PC-3 (cell line): Measurements from ENCODE around the gene NUDCD2. TPM values are rescaled to one million over a fixed set of nuclear protein-coding genes. Genes with fewer than 3 reads are reported as not detected.
A peak's percentile ranks its signal among the peaks of the same experiment; 100 is the strongest.

Experiments used
- ATAC-seq: fragments of 200-7000 bp; cut with Tn5 transposase; 2 replicates; pipeline ENCODE4 v1.9.1; 2020; ENCODE audit warnings: mild to moderate bottlenecking, moderate library complexity
- BruUV-seq: library from RNA; stranded (reverse); fragments of 400-500 nt; replicated peaks from 2 replicates; lab custom pipeline; 2021; lab: Mats Ljungman, UMichigan
- CTCF ChIA-PET: fragments of 300-600 bp; sonication (Branson Sonifier 250); formaldehyde crosslinking; loops from one replicate; lab custom pipeline; 2022; ENCODE audit warnings: antibody characterized with exemption; lab: Charles Lee
- POLR2A ChIA-PET: fragments of 300-600 bp; sonication (Branson Sonifier 250); formaldehyde crosslinking; loops from one replicate; lab custom pipeline; 2022; ENCODE audit warnings: antibody characterized with exemption; ENCODE audit not compliant: unreplicated experiment; lab: Charles Lee
- DNase-seq: peaks from one replicate; pipeline ENCODE4 v3.0.0-alpha.2; 2015
- H2AFZ ChIP-seq: fragments of 300-600 bp; sonication (generic); 2 replicates; pipeline ENCODE4 v1.6.0; 2016; ENCODE audit warnings: antibody characterized with exemption, low read length
- H3F3A ChIP-seq: fragments of 300-600 bp; sonication (generic); one replicate; pipeline ENCODE4 v1.6.0; 2017; ENCODE audit warnings: antibody characterized with exemption, low read length, control low read depth, mild to moderate bottlenecking; ENCODE audit not compliant: unreplicated experiment
- H3K27ac ChIP-seq: fragments of 300-600 bp; sonication (generic); 2 replicates; pipeline ENCODE4 v1.5.1; 2016; ENCODE audit warnings: mild to moderate bottlenecking, low read length
- H3K27me3 ChIP-seq: fragments of 300-600 bp; sonication (generic); 2 replicates; pipeline ENCODE4 v1.6.1; 2016; ENCODE audit warnings: low read length, mixed read lengths
- H3K36me3 ChIP-seq: fragments of 300-600 bp; sonication (generic); 2 replicates; pipeline ENCODE4 v1.6.1; 2016; ENCODE audit warnings: low read depth, mixed run types, low read length, mixed read lengths
- H3K4me1 ChIP-seq: fragments of 300-600 bp; sonication (generic); 2 replicates; pipeline ENCODE4 v1.5.1; 2016; ENCODE audit warnings: low read length; ENCODE audit not compliant: insufficient read depth
- H3K4me2 ChIP-seq: fragments of 300-600 bp; sonication (generic); 2 replicates; pipeline ENCODE4 v1.6.0; 2016; ENCODE audit warnings: low read length
- H3K4me3 ChIP-seq: fragments of 300-600 bp; sonication (generic); 2 replicates; pipeline ENCODE4 v1.5.1; 2016; ENCODE audit warnings: mild to moderate bottlenecking, low read length, mixed read lengths
- H3K79me2 ChIP-seq: fragments of 300-600 bp; sonication (generic); 2 replicates; pipeline ENCODE4 v1.6.1; 2017; ENCODE audit warnings: low read length, mixed read lengths
- H3K9ac ChIP-seq: fragments of 300-600 bp; sonication (generic); 2 replicates; pipeline ENCODE4 v1.6.0; 2016; ENCODE audit warnings: mild to moderate bottlenecking, low read length
- H3K9me2 ChIP-seq: fragments of 300-600 bp; sonication (generic); replicated peaks from 2 replicates; pipeline ENCODE4 v1.6.1; 2016; ENCODE audit warnings: mixed run types, low read length, mixed read lengths
- H3K9me3 ChIP-seq: fragments of 300-600 bp; sonication (generic); 2 replicates; pipeline ENCODE4 v1.6.1; 2016; ENCODE audit warnings: low read length, mixed read lengths
- H4K20me1 ChIP-seq: fragments of 300-600 bp; sonication (generic); 2 replicates; pipeline ENCODE4 v1.6.1; 2016; ENCODE audit warnings: low read length, mixed read lengths
- CTCF ChIP-seq: fragments of 300-600 bp; sonication (generic); conservative IDR thresholded peaks from 2 replicates; pipeline ENCODE4 v1.5.1; 2017; ENCODE audit warnings: antibody characterized with exemption, low read depth, mild to moderate bottlenecking, low read length
- EZH2 ChIP-seq: fragments of 300-600 bp; sonication (generic); IDR thresholded peaks from one replicate; pipeline ENCODE4 v1.6.1; 2017; ENCODE audit warnings: antibody characterized with exemption, mild to moderate bottlenecking, low read length; ENCODE audit not compliant: unreplicated experiment
- EZH2phosphoT487 ChIP-seq: fragments of 300-600 bp; sonication (generic); IDR thresholded peaks from 2 replicates; pipeline ENCODE4 v1.6.1; 2018; ENCODE audit warnings: mild to moderate bottlenecking, antibody characterized with exemption, low read length, borderline replicate concordance
- intact Hi-C: fragments of 100-400 bp; cut with micrococcal nuclease; formaldehyde crosslinking; loops from 2 replicates; pipeline ENCODE4 v1.9.0; 2023
- total RNA-seq: library from RNA; depleted of rRNA; stranded (reverse); fragments of >200 nt; gene quantifications from 2 replicates; pipeline ENCODE4 v1.2.3, GENCODE V29; 2014

NUDCD2 gene
- total RNA-seq, 1 experiment from 2014 or later, result 31.2 TPM

- Histone ChIP-seq H3K9ac (peak overlapping the region; percentile 78), H3K79me2 (peaks cover 36% of the 10 kb centered on the region), H3K4me3 (peak overlapping the region; percentile 90), H3K9me2 (no peaks in the 10 kb centered on the region), H3F3A (no peaks in the 10 kb centered on the region), H3K27ac (peak overlapping the region; percentile 45), H3K9me3 (no peaks in the 10 kb centered on the region), H4K20me1 (0 out of 2 replicates have a peak, but pooled peaks cover 6% of the 10 kb centered on the region), H3K27me3 (no peaks in the 10 kb centered on the region), H3K4me1 (peaks cover 24% of the 10 kb centered on the region), H3K36me3 (no peaks in the 10 kb centered on the region), H3K4me2 (peak overlapping the region; percentile 95), H2AFZ (peak overlapping the region; percentile 77)
- BruUV-seq, result no TSS peak
- intact Hi-C loops, result loop anchor here (2.0 kb wide), 1 partner anchor 68 kb away; the partner anchor contains the start of gene CCNG1
- CTCF ChIA-PET, result no interaction called here
- POLR2A ChIA-PET, result no interaction called here
- ATAC-seq (peak; percentile 12), DNase-seq (peak; percentile 56)
- TF ChIP-seq EZH2phosphoT487 (no peak), CTCF (no peak), EZH2 (no peak)
Observed at GRCh38 chr5:163504079-163504931, 44.4 kb upstream of the NUDCD2 start.

GRCh38 chr5:163503106-163504078 lies 43.5 kb upstream of the NUDCD2 start:
- DNase-seq (peak; percentile 68), ATAC-seq (peak; percentile 21)
- Histone ChIP-seq H3K9ac (peak overlapping the region; percentile 78), H3K4me1 (peaks cover 16% of the 10 kb centered on the region), H3K9me2 (no peaks in the 10 kb centered on the region), H3F3A (no peaks in the 10 kb centered on the region), H3K79me2 (peaks cover 27% of the 10 kb centered on the region), H3K4me2 (peak overlapping the region; percentile 95), H3K36me3 (no peaks in the 10 kb centered on the region), H3K27me3 (no peaks in the 10 kb centered on the region), H3K9me3 (no peaks in the 10 kb centered on the region), H3K4me3 (peak overlapping the region; percentile 90), H4K20me1 (0 out of 2 replicates have a peak, but pooled peaks cover 6% of the 10 kb centered on the region), H2AFZ (peak overlapping the region; percentile 77), H3K27ac (peak overlapping the region; percentile 45)
- no TSS peak for BruUV-seq
- TF ChIP-seq EZH2phosphoT487 (no peak), EZH2 (no peak), CTCF (peak; percentile 57)
- intact Hi-C loops, result loop anchor here (1.0 to 2.0 kb wide), 3 partner anchors 25 to 67 kb away; partner anchors contain the start of gene CCNG1
- ChIA-PET CTCF (no interaction called here), POLR2A (no interaction called here)
